ENCODE data around the gene CCDC148. TPM values are rescaled to one million over a fixed set of nuclear protein-coding genes. Genes with fewer than 3 reads are reported as not detected.
"Not testable (repeated sequence)": the region's sequence is repeated elsewhere in the genome, so short reads cannot be mapped to it uniquely, and the experiment has no call there.

The CCDC148 gene
- total RNA-seq, 1 donor = 0.72 TPM

GRCh38 chr2:158378926-158379325, 77.6 kb downstream of the CCDC148 start:
- TF ChIP-seq, protein P1, sequence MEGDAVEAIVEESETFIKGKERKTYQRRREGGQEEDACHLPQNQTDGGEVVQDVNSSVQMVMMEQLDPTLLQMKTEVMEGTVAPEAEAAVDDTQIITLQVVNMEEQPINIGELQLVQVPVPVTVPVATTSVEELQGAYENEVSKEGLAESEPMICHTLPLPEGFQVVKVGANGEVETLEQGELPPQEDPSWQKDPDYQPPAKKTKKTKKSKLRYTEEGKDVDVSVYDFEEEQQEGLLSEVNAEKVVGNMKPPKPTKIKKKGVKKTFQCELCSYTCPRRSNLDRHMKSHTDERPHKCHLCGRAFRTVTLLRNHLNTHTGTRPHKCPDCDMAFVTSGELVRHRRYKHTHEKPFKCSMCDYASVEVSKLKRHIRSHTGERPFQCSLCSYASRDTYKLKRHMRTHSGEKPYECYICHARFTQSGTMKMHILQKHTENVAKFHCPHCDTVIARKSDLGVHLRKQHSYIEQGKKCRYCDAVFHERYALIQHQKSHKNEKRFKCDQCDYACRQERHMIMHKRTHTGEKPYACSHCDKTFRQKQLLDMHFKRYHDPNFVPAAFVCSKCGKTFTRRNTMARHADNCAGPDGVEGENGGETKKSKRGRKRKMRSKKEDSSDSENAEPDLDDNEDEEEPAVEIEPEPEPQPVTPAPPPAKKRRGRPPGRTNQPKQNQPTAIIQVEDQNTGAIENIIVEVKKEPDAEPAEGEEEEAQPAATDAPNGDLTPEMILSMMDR (IDR thresholded peaks at IDR 0.05; ENCODE audit: insufficient read depth, low read length) = no peak
- H3K4me3 ChIP-seq (ENCODE audit: low read depth, low read length) = no peak overlapping the region
- no peak for DNase-seq (ENCODE audit: low read depth)

- no peak for DNase-seq (ENCODE audit: low read depth)
- no peak overlapping the region for H3K4me3 ChIP-seq (ENCODE audit: low read depth, low read length)
- TF ChIP-seq, protein P1 (IDR thresholded peaks at IDR 0.05; ENCODE audit: insufficient read depth, low read length) = no peak
Observed at GRCh38 chr2:158366342-158366741, 90.2 kb downstream of the CCDC148 start.

GRCh38 chr2:158359846-158360245, 96.7 kb downstream of the CCDC148 start:
- TF ChIP-seq, protein P1 (IDR thresholded peaks at IDR 0.05; ENCODE audit: insufficient read depth, low read length) = no peak
- H3K4me3 ChIP-seq (ENCODE audit: low read depth, low read length) = no peak overlapping the region
- no peak for DNase-seq (ENCODE audit: low read depth)

GRCh38 chr2:158357699-158358098, 98.9 kb downstream of the CCDC148 start:
- DNase-seq (ENCODE audit: low read depth) = no peak
- TF ChIP-seq, protein P1 (IDR thresholded peaks at IDR 0.05; ENCODE audit: insufficient read depth, low read length) = no peak
- no peak overlapping the region for H3K4me3 ChIP-seq (ENCODE audit: low read depth, low read length)

- TF ChIP-seq, protein P1 (IDR thresholded peaks at IDR 0.05; ENCODE audit: insufficient read depth, low read length) = no peak
Observed at GRCh38 chr2:158357122-158357521, 99.4 kb downstream of the CCDC148 start.

GRCh38 chr2:158351466-158351816, 105.1 kb downstream of the CCDC148 start:
- not testable (repeated sequence) for H3K4me3 ChIP-seq (ENCODE audit: low read depth, low read length); DNase-seq (ENCODE audit: low read depth)

More at GRCh38 chr2:158357122-158357521, 99.4 kb downstream of the CCDC148 start:
- DNase-seq (ENCODE audit: low read depth) = no peak
- H3K4me3 ChIP-seq (ENCODE audit: low read depth, low read length) = no peak overlapping the region

DNA sequence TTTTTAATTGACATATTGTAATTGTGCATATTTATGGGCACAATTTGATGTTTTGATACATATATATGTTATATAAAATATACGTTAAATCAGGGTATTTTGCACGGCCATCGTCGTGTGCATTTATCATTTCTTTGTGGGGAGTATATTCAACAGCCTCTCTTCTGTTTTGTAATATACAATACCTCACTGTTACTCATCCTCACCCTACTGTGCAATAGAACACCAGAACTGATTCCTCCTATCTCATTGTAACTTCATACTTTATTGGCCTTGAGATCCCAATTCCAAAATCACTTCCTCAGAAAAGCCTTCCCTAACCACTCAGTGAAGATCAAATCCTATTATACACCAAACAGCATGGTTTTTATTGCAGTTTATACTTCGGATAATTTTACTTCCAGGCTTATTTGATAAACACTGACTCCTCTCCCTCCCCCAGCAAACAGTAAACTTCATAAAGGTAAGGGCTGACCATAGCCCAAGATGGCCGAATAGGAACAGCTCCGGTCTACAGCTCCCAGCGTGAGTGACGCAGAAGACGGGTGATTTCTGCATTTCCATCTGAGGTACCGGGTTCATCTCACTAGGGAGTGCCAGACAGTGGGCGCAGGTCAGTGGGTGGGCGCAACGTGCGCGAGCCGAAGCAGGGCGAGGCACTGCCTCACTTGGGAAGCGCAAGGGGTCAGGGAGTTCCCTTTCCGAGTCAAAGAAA, 105.6 kb downstream of the CCDC148 start:
- DNase-seq (ENCODE audit: low read depth); H3K4me3 ChIP-seq (ENCODE audit: low read depth, low read length): not testable (repeated sequence)

DNA sequence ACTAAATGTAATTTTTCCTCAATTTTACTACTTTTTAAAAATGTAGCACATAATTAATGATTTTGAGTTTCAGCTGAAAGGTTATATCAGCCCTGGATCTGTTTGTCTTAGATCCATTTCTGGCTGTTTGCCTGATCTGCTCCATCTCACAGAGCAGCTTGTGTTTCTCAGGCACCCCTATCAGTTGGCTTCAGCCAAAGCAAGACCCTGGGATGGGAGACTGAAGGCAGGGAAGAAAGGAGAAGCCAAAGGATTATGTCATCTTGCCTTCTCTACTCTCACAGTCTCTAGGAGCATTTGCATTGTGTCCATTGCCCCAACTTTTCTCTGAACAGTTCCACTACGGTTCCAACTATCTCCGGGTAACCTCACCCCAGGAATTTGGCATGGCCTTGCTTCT, 110.5 kb downstream of the CCDC148 start:
- H3K4me3 ChIP-seq (ENCODE audit: low read depth, low read length) = no peak overlapping the region
- DNase-seq (ENCODE audit: low read depth) = no peak
- TF ChIP-seq, protein P1 (IDR thresholded peaks at IDR 0.05; ENCODE audit: insufficient read depth, low read length) = no peak

All from fibroblast of the aortic adventitia (primary cell).